HG02588 (cell line): ENCODE data around the gene EPHA8.

ENCODE experiments used
- ATAC-seq: cut with Tn5 transposase; IDR thresholded peaks from one replicate; pipeline ENCODE4 v1.9.1; 2021; ENCODE audit warnings: mild to moderate bottlenecking, moderate library complexity; ENCODE audit not compliant: unreplicated experiment

The EPHA8 gene

GRCh38 chr1:22641247-22641646 is 78.0 kb downstream of the EPHA8 start:
- ATAC-seq = no peak

DNA sequence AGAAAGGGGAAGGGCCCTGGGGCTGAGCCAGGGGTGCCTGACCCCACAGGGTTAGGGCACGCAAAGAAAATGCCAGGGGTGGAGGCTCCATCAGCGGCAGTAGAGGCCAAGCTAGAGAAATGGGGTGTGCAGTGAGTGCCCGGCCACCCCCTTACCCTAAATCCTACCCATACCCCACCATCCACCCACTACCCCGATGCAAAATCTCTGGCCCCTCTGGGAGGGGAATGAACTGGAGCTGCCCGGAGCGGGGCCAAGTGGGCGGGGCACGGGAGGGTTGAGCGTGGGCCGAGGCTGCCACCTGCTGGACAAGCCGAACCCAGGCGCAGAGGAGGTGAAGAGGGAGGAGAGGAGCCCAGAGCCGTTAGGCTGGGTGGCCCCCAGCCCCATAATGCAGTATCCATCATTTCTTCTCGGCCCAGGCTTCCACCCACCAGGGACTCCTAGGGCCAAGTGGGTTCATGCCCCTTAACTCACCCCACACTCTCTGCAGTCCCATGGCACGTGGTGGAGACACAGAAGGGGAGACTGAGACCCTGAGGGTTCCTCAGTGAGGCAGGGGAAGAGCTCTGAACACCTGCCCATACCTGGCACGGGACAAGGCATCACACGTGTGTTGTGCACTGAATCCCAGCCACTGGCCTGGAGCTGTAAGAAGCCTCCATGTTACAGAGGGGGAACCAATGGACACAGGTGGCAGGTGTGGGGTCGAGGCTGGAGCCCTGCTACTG is 78.8 kb downstream of the EPHA8 start:
- no peak for ATAC-seq

DNA sequence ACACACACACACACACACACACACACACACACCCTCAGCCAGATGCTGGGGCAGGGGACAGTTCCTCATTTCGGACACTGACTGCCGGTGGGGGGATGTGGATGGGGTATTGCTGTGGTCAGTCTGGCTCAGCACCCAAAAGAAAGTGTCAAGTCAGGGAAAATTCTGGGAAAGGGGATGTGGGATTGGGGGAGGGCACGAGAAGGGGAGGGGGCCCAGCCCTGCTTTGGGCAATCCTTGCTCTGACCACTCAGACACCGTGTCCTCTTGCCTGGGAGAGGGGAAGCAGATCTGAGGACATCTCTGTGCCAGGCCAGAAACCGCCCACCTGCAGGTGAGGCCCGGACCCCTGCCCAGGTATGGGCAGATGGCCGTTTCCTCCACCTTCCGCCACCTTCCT is 80.1 kb downstream of the EPHA8 start, which contains the start of gene C1QC:
Gene C1QC, plus strand, starts transcription at position 253 of the 400 bp plus-strand sequence. CDS start 391 bp downstream, outside the sequence.
- ATAC-seq = no peak

DNA sequence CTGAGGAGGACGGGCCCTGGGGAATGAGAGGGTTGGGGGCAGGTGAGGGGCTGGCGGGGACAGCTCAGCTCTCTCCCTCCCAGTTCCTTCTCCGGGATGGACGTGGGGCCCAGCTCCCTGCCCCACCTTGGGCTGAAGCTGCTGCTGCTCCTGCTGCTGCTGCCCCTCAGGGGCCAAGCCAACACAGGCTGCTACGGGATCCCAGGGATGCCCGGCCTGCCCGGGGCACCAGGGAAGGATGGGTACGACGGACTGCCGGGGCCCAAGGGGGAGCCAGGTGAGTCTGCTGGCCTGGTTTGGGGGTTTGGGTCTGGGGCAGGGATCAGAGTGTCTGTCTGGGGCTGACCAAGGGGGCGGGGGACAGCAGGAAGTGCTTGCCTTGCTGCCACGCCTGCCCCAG is 80.6 kb downstream of the EPHA8 start:
- no peak for ATAC-seq

DNA sequence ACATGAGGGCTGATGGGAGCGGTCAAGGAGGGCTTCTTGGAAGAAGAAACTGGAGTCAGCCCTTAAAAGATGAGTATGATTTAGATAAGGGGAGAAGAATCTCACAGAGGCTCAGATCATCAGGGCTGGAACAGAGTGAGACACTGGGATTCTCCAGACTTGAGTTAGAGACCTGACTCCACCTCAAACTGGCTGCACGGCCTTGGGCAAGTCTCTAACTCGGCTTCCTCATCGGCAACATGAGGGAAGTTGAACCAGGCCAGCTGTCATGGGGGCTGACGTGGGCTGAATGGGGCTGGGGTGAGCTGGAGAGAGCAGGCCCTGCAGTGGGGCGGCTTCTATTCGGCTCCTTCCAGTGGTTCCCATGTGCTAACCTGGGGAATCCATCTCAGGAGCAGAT is 82.6 kb downstream of the EPHA8 start:
- ATAC-seq = no peak

GRCh38 chr1:22646384-22646783 is 83.1 kb downstream of the EPHA8 start:
- ATAC-seq = no peak

- ATAC-seq = no peak
Measured at GRCh38 chr1:22650089-22650693, 86.9 kb downstream of the EPHA8 start.

DNA sequence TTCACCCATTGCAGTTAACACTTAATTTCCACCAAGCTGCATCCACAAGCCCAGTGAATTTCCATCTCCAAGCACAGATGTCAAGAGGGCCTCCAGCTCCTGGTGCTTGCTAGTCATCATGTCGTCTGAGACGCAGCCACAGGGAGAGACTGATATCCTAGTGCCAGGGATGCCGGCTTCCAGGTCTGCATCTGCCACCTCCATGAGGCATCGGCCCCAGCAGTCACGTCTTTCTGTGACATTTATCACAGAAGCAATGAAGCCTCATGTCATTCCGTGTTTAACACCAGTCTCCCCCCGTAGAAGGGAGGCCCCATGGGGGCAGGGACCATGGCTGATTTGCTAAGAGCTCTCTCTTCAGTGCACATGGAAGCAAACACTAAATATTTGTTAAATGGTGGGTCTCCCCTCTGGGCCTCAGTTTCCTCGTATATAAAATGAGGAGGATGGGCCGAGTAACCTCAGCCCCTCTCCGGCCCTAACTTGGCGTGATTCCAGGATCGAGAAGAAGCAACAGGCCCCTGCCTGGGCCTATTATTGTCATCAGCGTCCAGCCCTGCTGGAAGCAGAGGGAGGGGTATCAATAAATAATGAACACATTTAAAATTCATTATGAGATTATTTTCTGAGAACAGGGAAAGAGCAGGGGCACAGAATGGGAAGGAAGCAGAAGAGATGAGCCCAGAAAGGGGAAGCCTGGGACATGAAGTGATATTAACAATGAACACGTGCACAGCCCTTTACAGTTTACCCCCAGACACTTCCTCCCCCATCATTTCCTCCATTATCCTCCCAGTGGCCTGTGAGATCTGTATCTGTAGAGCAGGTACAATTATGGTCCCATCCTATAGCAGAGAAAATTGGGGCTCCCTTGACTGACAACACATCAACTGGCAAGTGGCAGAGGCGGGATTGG is 88.9 kb downstream of the EPHA8 start:
- no peak for ATAC-seq

GRCh38 chr1:22652881-22653316 is 89.6 kb downstream of the EPHA8 start, which contains the start of gene C1QB:
TSS of gene C1QB (plus strand) at chr1:22653236. CDS start at chr1:22659463, 6,227 bp downstream.
- ATAC-seq = no peak
